ENCODE data around the gene PPM1L.

The PPM1L gene

DNA sequence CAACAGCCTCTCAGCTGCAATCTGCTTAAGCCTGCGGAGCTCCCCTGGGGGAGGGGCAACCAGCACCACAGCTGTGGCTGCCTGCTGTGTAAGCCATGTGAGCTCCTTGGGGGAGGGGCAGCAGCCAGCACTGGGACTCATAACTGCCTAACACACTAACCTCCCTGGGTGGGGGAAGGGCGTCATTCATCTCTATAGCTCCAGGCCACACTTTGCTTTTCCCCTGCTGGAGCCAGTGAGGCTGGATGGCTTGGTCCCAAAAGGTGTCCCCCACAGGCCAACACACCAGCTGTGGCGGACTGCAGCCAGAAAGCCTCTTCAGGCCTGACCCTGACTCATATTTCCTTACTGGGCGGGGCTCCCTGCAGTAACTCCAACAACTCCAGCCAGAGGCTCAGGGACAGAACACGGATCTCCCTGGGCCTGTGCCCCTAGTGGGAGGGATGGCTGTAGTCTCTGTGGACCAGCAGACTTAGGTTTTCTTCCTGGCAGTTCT, 129.8 kb downstream of the PPM1L start:
- DNase-seq = peak; percentile 80
- Histone ChIP-seq H2BK120ac (ENCODE audit: low read depth, low read length) (no peak overlapping the region), H2BK12ac (ENCODE audit: low read length in 2 of 2) (peak overlapping the region in 1 of 2 experiments; percentile 26), H3K23ac (ENCODE audit: low read length in 2 of 2) (no peak overlapping the region), H3K9ac (ENCODE audit: low read length) (peak overlapping the region; percentile 1), H4K91ac (ENCODE audit: low read length) (peak overlapping the region; percentile 72), H3K27ac (ENCODE audit: low read length, poor library complexity, severe bottlenecking) (no peak overlapping the region), H3K4me2 (ENCODE audit: low read length, poor library complexity, severe bottlenecking) (no peak overlapping the region), H2BK5ac (ENCODE audit: low read depth, low read length, poor library complexity, severe bottlenecking) (no peak overlapping the region), H2AFZ (ENCODE audit: low read depth, low read length) (peak overlapping the region; percentile 5), H2BK15ac (ENCODE audit: low read depth, poor library complexity, severe bottlenecking) (no peak overlapping the region), H4K8ac (ENCODE audit: low read length) (peak overlapping the region; percentile 47), H3K4me3 (ENCODE audit: insufficient read depth in 1 of 2, low read depth in 1 of 2, low read length in 2 of 2) (no peak overlapping the region), H3K9me3 (ENCODE audit: control insufficient read depth, low read length) (no peaks in the 10 kb centered on the region), H3K4ac (ENCODE audit: low read depth in 1 of 2, low read length in 2 of 2) (no peak overlapping the region), H3K27me3 (ENCODE audit: control insufficient read depth in 1 of 2, insufficient read depth in 1 of 2, low read length in 2 of 2) (no peaks in the 10 kb centered on the region), H3K14ac (ENCODE audit: low read length in 2 of 2) (peak overlapping the region in 1 of 2 experiments; percentile 77), H3K18ac (ENCODE audit: low read depth in 1 of 2, low read length in 2 of 2) (peak overlapping the region; percentile 1 to 11), H3K36me3 (ENCODE audit: control insufficient read depth in 1 of 2, insufficient read depth in 2 of 2, low read depth in 1 of 2, low read length in 2 of 2) (no peaks in the 10 kb centered on the region), H3K4me1 (ENCODE audit: control insufficient read depth, insufficient read depth, low read depth, low read length) (peaks cover 8% of the 10 kb centered on the region), H3K79me1 (replicated peaks; ENCODE audit: low read length, poor library complexity, severe bottlenecking) (no peaks in the 10 kb centered on the region), H2AK5ac (ENCODE audit: low read length, severe bottlenecking) (no peak overlapping the region)
- 20% methylated on average over 4 of the region's 5 CpGs for WGBS

DNA sequence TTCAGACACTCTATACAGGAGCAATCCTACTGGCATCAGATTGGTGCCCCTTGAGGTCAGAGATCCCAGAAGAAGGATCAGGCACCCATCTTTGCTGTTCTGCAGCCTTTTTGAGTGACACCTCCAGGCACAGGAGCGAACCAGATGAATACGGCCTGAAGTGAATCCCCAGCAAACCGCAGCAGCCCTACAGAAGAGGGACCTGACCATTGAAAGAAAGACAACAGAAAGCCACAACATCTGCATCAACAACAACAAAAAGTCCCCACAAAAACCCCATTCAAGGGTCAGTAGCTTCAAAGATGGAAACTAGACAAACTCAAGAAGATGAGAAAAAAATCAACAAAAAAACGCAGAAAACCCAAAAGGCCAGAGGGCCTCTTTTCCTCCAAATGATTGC, 130.4 kb downstream of the PPM1L start:
- Histone ChIP-seq H4K91ac (ENCODE audit: low read length) (no peak overlapping the region), H2BK120ac (ENCODE audit: low read depth, low read length) (no peak overlapping the region), H2AK5ac (ENCODE audit: low read length, severe bottlenecking) (no peak overlapping the region), H3K14ac (ENCODE audit: low read length in 2 of 2) (no peak overlapping the region), H3K9me3 (ENCODE audit: control insufficient read depth, low read length) (no peaks in the 10 kb centered on the region), H3K18ac (ENCODE audit: low read depth in 1 of 2, low read length in 2 of 2) (peak overlapping the region; percentile 9 to 11), H3K4me3 (ENCODE audit: insufficient read depth in 1 of 2, low read depth in 1 of 2, low read length in 2 of 2) (no peak overlapping the region), H3K23ac (ENCODE audit: low read length in 2 of 2) (no peak overlapping the region), H3K9ac (ENCODE audit: low read length) (peak overlapping the region; percentile 1), H3K27ac (ENCODE audit: low read length, poor library complexity, severe bottlenecking) (no peak overlapping the region), H2AFZ (ENCODE audit: low read depth, low read length) (peak overlapping the region; percentile 5), H3K4me1 (ENCODE audit: control insufficient read depth, insufficient read depth, low read depth, low read length) (peaks cover 8% of the 10 kb centered on the region), H2BK5ac (ENCODE audit: low read depth, low read length, poor library complexity, severe bottlenecking) (no peak overlapping the region), H3K79me1 (replicated peaks; ENCODE audit: low read length, poor library complexity, severe bottlenecking) (no peaks in the 10 kb centered on the region), H3K4ac (ENCODE audit: low read depth in 1 of 2, low read length in 2 of 2) (no peak overlapping the region), H2BK15ac (ENCODE audit: low read depth, poor library complexity, severe bottlenecking) (no peak overlapping the region), H3K4me2 (ENCODE audit: low read length, poor library complexity, severe bottlenecking) (no peak overlapping the region), H2BK12ac (ENCODE audit: low read length in 2 of 2) (peak overlapping the region in 1 of 2 experiments; percentile 67), H4K8ac (ENCODE audit: low read length) (no peak overlapping the region), H3K27me3 (ENCODE audit: control insufficient read depth in 1 of 2, insufficient read depth in 1 of 2, low read length in 2 of 2) (no peaks in the 10 kb centered on the region), H3K36me3 (ENCODE audit: control insufficient read depth in 1 of 2, insufficient read depth in 2 of 2, low read depth in 1 of 2, low read length in 2 of 2) (no peaks in the 10 kb centered on the region)
- WGBS = 98% methylated on average over 3 of the region's 4 CpGs
- DNase-seq = no peak

DNA sequence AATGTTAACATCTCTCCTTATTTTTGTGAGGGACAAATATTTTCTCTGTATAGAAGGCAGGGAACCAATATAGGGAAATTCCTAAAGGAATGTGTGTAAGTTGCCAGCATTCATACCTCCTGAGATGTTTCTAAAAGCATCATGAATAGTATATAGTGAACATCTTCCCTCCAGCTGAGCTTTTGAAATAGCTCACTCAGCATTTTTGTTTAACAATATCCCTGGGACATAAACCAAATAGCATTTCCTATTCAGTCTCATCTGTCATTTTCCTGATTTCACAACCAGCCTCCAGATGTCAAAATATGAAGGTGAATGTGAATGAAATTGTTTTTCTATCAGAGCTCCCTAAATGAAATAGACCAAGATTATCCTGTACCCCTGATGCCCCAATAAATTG, 137.2 kb downstream of the PPM1L start:
- H3K4me2 ChIP-seq (ENCODE audit: low read length, poor library complexity, severe bottlenecking) = no peak overlapping the region
- no peak overlapping the region for H4K8ac ChIP-seq (ENCODE audit: low read length)
- H4K91ac ChIP-seq (ENCODE audit: low read length) = no peak overlapping the region
- H3K23ac ChIP-seq (ENCODE audit: low read length in 2 of 2) = no peak overlapping the region
- H3K18ac ChIP-seq (ENCODE audit: low read depth in 1 of 2, low read length in 2 of 2) = no peak overlapping the region
- no peak overlapping the region for H3K27ac ChIP-seq (ENCODE audit: low read length, poor library complexity, severe bottlenecking)
- H3K9ac ChIP-seq (ENCODE audit: low read length) = no peak overlapping the region
- H3K4me3 ChIP-seq (ENCODE audit: insufficient read depth in 1 of 2, low read depth in 1 of 2, low read length in 2 of 2) = no peak overlapping the region
- H3K4me1 ChIP-seq (ENCODE audit: control insufficient read depth, insufficient read depth, low read depth, low read length) = no peaks in the 10 kb centered on the region
- no peak overlapping the region for H2BK12ac ChIP-seq (ENCODE audit: low read length in 2 of 2)
- no peak for DNase-seq
- H2BK5ac ChIP-seq (ENCODE audit: low read depth, low read length, poor library complexity, severe bottlenecking) = no peak overlapping the region
- H3K9me3 ChIP-seq (ENCODE audit: control insufficient read depth, low read length) = no peaks in the 10 kb centered on the region
- no peak overlapping the region for H3K14ac ChIP-seq (ENCODE audit: low read length in 2 of 2)
- H3K27me3 ChIP-seq (ENCODE audit: control insufficient read depth in 1 of 2, insufficient read depth in 1 of 2, low read length in 2 of 2) = no peaks in the 10 kb centered on the region
- no peak overlapping the region for H2BK120ac ChIP-seq (ENCODE audit: low read depth, low read length)
- no peaks in the 10 kb centered on the region for H3K79me1 ChIP-seq (replicated peaks; ENCODE audit: low read length, poor library complexity, severe bottlenecking)
- H2AK5ac ChIP-seq (ENCODE audit: low read length, severe bottlenecking) = no peak overlapping the region
- H3K4ac ChIP-seq (ENCODE audit: low read depth in 1 of 2, low read length in 2 of 2) = no peak overlapping the region
- no peak overlapping the region for H2BK15ac ChIP-seq (ENCODE audit: low read depth, poor library complexity, severe bottlenecking)
- no peak overlapping the region for H2AFZ ChIP-seq (ENCODE audit: low read depth, low read length)
- no peaks in the 10 kb centered on the region for H3K36me3 ChIP-seq (ENCODE audit: control insufficient read depth in 1 of 2, insufficient read depth in 2 of 2, low read depth in 1 of 2, low read length in 2 of 2)

GRCh38 chr3:160904691-160905090, 148.7 kb downstream of the PPM1L start:
- H2BK12ac ChIP-seq (ENCODE audit: low read length in 2 of 2) = no peak overlapping the region
- H4K91ac ChIP-seq (ENCODE audit: low read length) = no peak overlapping the region
- peaks cover 3% of the 10 kb centered on the region for H3K9me3 ChIP-seq (ENCODE audit: control insufficient read depth, low read length)
- no peak overlapping the region for H3K27ac ChIP-seq (ENCODE audit: low read length, poor library complexity, severe bottlenecking)
- H3K23ac ChIP-seq (ENCODE audit: low read length in 2 of 2) = no peak overlapping the region
- no peak overlapping the region for H2BK120ac ChIP-seq (ENCODE audit: low read depth, low read length)
- no peak overlapping the region for H3K4ac ChIP-seq (ENCODE audit: low read depth in 1 of 2, low read length in 2 of 2)
- H2AFZ ChIP-seq (ENCODE audit: low read depth, low read length) = no peak overlapping the region
- H2AK5ac ChIP-seq (ENCODE audit: low read length, severe bottlenecking) = no peak overlapping the region
- H3K4me1 ChIP-seq (ENCODE audit: control insufficient read depth, insufficient read depth, low read depth, low read length) = no peaks in the 10 kb centered on the region
- no peaks in the 10 kb centered on the region for H3K36me3 ChIP-seq (ENCODE audit: control insufficient read depth in 1 of 2, insufficient read depth in 2 of 2, low read depth in 1 of 2, low read length in 2 of 2)
- no CpG with 5 or more reads among the region's 2 CpGs for WGBS
- DNase-seq = no peak
- no peaks in the 10 kb centered on the region for H3K79me1 ChIP-seq (replicated peaks; ENCODE audit: low read length, poor library complexity, severe bottlenecking)
- no peak overlapping the region for H3K9ac ChIP-seq (ENCODE audit: low read length)
- H3K14ac ChIP-seq (ENCODE audit: low read length in 2 of 2) = no peak overlapping the region
- no peak overlapping the region for H4K8ac ChIP-seq (ENCODE audit: low read length)
- no peak overlapping the region for H3K4me2 ChIP-seq (ENCODE audit: low read length, poor library complexity, severe bottlenecking)
- no peak overlapping the region for H2BK5ac ChIP-seq (ENCODE audit: low read depth, low read length, poor library complexity, severe bottlenecking)
- no peaks in the 10 kb centered on the region for H3K27me3 ChIP-seq (ENCODE audit: control insufficient read depth in 1 of 2, insufficient read depth in 1 of 2, low read length in 2 of 2)
- H3K4me3 ChIP-seq (ENCODE audit: insufficient read depth in 1 of 2, low read depth in 1 of 2, low read length in 2 of 2) = no peak overlapping the region
- no peak overlapping the region for H2BK15ac ChIP-seq (ENCODE audit: low read depth, poor library complexity, severe bottlenecking)
- no peak overlapping the region for H3K18ac ChIP-seq (ENCODE audit: low read depth in 1 of 2, low read length in 2 of 2)

All from mesenchymal stem cell (in vitro differentiated cells and primary cell).